Psoas muscle (tissue), 8 donors: ENCODE data around the gene TIMM44. TPM values are rescaled to one million over a fixed set of nuclear protein-coding genes. Genes with fewer than 3 reads are reported as not detected.
A peak's percentile ranks its signal among the peaks of the same experiment; 100 is the strongest.

ENCODE experiments used
- ATAC-seq, 4 donors: fragments of 200-7000 bp; cut with Tn5 transposase; one replicate each; pipeline ENCODE4 v1.9.1; 2020; ENCODE audit warnings: moderate library complexity in 3 of 4, mild to moderate bottlenecking in 2 of 4
- DNase-seq, 2 donors: peaks; one replicate each; pipeline ENCODE4 v3.0.0-alpha.2; 2020
- H3K27ac ChIP-seq: fragments of 200-600 bp; one replicate; pipeline ENCODE4 v1.8.0; 2022
- H3K27me3 ChIP-seq, 3 donors: fragments of 200-600 bp in 1 of 3; one replicate each; pipeline versions ENCODE4 v1.6.1 to v1.8.0; 2013 to 2022; ENCODE audit warnings: low read length in 2 of 3, mild to moderate bottlenecking in 2 of 3, moderate library complexity in 1 of 3; ENCODE audit not compliant: insufficient read depth in 3 of 3
- H3K36me3 ChIP-seq, 2 donors: fragments of 200-600 bp in 1 of 2; one replicate each; pipeline versions ENCODE4 v1.6.1 to v1.8.0; 2013 to 2022; ENCODE audit warnings: low read depth in 1 of 2, mild to moderate bottlenecking in 1 of 2, moderate library complexity in 1 of 2; ENCODE audit not compliant: insufficient read depth in 1 of 2
- H3K4me1 ChIP-seq: fragments of 200-600 bp; one replicate; pipeline ENCODE4 v1.8.0; 2022
- H3K4me3 ChIP-seq: fragments of 200-600 bp; one replicate; pipeline ENCODE4 v1.8.0; 2022; ENCODE audit warnings: mild to moderate bottlenecking
- H3K9me3 ChIP-seq: fragments of 200-600 bp; one replicate; pipeline ENCODE4 v1.8.0; 2022
- WGBS, 3 donors: extraction: QIAGEN DNeasy Blood & Tissue Kit; methylation state at CpG; one replicate each; pipeline versions ENCODE4 v1.1.6 to v1.1.7; 2013; 5-methylcytosine and 5-hydroxymethylcytosine counted together
- intact Hi-C, 2 donors: fragments of 100-400 bp; cut with DNase I; formaldehyde crosslinking; loops; one replicate each; pipeline versions ENCODE4 v1.11.0 to v1.14.2; 2022
- polyA plus RNA-seq, 3 donors: library from polyadenylated mRNA; stranded (reverse); fragments of 200-250 nt; gene quantifications; one replicate each; pipeline ENCODE4 v1.2.3, GENCODE V29; 2013
- total RNA-seq, 4 donors: library from RNA; stranded (reverse); fragmentation: NEBNext Ultra II Directional in 2 of 4; extraction: Animal tissue kit (Norgen Biotek cat#: 25700) in 2 of 4; gene quantifications; one replicate each; pipeline versions ENCODE4 v1.2.1 to v1.2.4, GENCODE V29; 2021 to 2023
- TF ChIP-seq, protein P1 (sequence below): fragments of 200-600 bp; IDR thresholded peaks from one replicate; pipeline ENCODE4 v1.8.0; 2022; ENCODE audit warnings: antibody characterized with exemption
- donor health status: healthy with polysubstance abuse.
- donor health status: DM: no; HTN: no; CAD: no; lungs with moderate emphysema.
- donor health status: Bipolar disorder and iron deficiency.
- donor health status: healthy.
- donor health status: DM: yes; HTN: yes; CAD: no.
- donor health status: DM: no; HTN: no; CAD: no.
- donor health status: DM: no; HTN: no; CAD: no.
- donor health status: DM: yes; HTN: yes; CAD: no.

The TIMM44 gene
- total and polyA plus RNA-seq, 7 donors = 67.0 to 173 (median 95.1) TPM

DNA sequence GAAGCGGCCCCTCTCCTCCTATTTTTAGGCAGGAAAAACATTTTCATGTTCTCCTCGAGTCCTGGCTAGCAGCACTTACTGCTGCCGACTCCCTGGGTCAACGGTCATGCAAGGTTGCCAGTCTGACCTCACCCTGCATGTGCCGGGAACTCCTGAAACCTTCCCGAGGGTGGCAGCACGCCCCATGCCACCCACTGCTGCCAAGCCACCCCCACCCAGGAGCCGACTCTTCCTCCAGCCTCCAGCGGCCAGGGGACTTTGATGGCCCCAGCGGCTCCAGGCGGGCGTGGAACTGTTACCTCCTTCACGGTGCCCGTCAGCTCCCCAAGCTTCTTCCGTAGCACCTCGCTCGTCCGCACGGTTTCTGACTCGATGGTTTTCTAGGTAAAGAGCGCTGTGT, 8.7 kb downstream of the TIMM44 start:
- Histone ChIP-seq H3K4me3 (no peak overlapping the region), H3K27me3 (no peaks in the 10 kb centered on the region), H3K27ac (no peak overlapping the region), H3K36me3 (peaks cover 9 to 100% of the 10 kb centered on the region in 2 donors), H3K4me1 (peaks cover 4% of the 10 kb centered on the region), H3K9me3 (no peaks in the 10 kb centered on the region)
- TF ChIP-seq, protein P1, sequence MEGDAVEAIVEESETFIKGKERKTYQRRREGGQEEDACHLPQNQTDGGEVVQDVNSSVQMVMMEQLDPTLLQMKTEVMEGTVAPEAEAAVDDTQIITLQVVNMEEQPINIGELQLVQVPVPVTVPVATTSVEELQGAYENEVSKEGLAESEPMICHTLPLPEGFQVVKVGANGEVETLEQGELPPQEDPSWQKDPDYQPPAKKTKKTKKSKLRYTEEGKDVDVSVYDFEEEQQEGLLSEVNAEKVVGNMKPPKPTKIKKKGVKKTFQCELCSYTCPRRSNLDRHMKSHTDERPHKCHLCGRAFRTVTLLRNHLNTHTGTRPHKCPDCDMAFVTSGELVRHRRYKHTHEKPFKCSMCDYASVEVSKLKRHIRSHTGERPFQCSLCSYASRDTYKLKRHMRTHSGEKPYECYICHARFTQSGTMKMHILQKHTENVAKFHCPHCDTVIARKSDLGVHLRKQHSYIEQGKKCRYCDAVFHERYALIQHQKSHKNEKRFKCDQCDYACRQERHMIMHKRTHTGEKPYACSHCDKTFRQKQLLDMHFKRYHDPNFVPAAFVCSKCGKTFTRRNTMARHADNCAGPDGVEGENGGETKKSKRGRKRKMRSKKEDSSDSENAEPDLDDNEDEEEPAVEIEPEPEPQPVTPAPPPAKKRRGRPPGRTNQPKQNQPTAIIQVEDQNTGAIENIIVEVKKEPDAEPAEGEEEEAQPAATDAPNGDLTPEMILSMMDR = no peak
- 84 to 92% (median 90%) methylated on average over 21 of the region's 21 CpGs for WGBS, 3 donors
- no peak for ATAC-seq
- no peak for DNase-seq
- intact Hi-C loops = no loop called here

DNA sequence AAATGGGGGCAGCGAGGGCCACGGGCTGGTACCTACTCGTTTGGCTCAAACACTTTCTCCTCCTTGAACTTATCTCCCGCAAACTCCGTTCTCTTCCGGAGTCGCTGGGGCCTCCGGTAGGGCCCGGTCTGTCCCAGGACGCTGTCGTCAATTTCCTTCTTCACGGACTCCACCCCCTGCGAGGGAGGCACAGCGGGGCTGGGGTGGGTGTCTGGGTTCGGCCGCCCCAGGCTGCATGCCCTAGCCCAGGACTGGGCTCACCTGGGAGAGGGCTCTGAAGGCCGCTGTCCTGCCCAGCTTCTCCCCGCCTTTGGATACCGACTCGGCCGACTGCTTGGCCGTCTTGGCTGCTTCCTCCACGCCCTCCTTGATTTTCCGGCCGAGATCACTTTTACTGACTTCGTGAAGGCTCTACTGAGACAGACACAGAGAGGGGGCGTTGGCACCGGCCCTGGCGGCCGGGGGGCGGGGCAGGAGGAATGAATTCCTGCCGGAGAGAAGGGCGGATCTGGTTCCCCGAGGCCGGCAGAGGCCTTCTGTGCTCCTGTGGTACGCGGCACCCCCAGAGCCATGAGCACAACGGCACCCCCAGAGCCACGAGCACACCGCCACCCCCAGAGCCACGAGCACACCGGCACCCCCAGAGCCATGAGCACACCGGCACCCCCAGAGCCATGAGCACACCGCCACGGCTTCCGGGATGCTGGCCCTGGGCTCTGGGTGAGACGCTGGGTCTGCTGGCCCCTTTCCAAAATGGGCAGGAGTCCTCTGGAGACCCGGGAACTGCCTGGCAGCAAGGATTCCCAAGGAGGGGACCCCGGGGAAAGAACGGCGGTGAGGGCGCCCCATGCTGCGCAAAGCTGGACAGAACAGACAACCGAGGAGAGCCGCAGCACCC, 9.4 kb downstream of the TIMM44 start:
- Histone ChIP-seq H3K9me3 (no peaks in the 10 kb centered on the region), H3K4me3 (no peak overlapping the region), H3K4me1 (peaks cover 7% of the 10 kb centered on the region), H3K27ac (no peak overlapping the region), H3K36me3 (peaks cover 9 to 96% of the 10 kb centered on the region in 2 donors), H3K27me3 (no peaks in the 10 kb centered on the region)
- intact Hi-C loops = no loop called here
- ATAC-seq (no peak), DNase-seq (peak in 1 of 2 donors; percentile 56)
- TF ChIP-seq, protein P1 = no peak
- WGBS, 3 donors = 82 to 87% (median 86%) methylated on average over 52 to 55 of the region's 55 CpGs

- no peak overlapping the region for H3K4me3 ChIP-seq
- peaks cover 8% of the 10 kb centered on the region for H3K4me1 ChIP-seq
- H3K27me3 ChIP-seq = no peaks in the 10 kb centered on the region
- TF ChIP-seq, protein P1 = peak; percentile 25
- H3K9me3 ChIP-seq = no peaks in the 10 kb centered on the region
- ATAC-seq (no peak), DNase-seq (no peak)
- intact Hi-C loops = no loop called here
- H3K36me3 ChIP-seq = peaks cover 9 to 89% of the 10 kb centered on the region in 2 donors
- WGBS, 3 donors = 86 to 90% (median 86%) methylated on average over 13 to 14 of the region's 14 CpGs
- H3K27ac ChIP-seq = no peak overlapping the region
Measured at GRCh38 chr19:7933411-7933810, 10.1 kb downstream of the TIMM44 start.

GRCh38 chr19:7932930-7933300, 10.6 kb downstream of the TIMM44 start:
- intact Hi-C loops = no loop called here
- ATAC-seq (no peak), DNase-seq (no peak)
- TF ChIP-seq, protein P1 = no peak
- Histone ChIP-seq H3K27ac (no peak overlapping the region), H3K4me1 (peaks cover 13% of the 10 kb centered on the region), H3K4me3 (no peak overlapping the region), H3K36me3 (peaks cover 9 to 84% of the 10 kb centered on the region in 2 donors), H3K27me3 (no peaks in the 10 kb centered on the region), H3K9me3 (no peaks in the 10 kb centered on the region)
- WGBS, 3 donors = 92 to 95% (median 93%) methylated on average over 10 of the region's 10 CpGs
